OCI-LY7 (cell line): ENCODE results near the gene ATXN10.

Source experiments
- EZH2phosphoT487 ChIP-seq: fragments of 200-600 bp; sonication (generic); IDR thresholded peaks from 2 replicates; pipeline ENCODE4 v1.6.1; 2018; ENCODE audit warnings: low read depth, borderline replicate concordance, mild to moderate bottlenecking, mixed run types, antibody characterized with exemption, low read length, moderate library complexity, mixed read lengths
- TF ChIP-seq, protein P1 (sequence below): fragments of 200-600 bp; sonication (generic); conservative IDR thresholded peaks from 2 replicates; pipeline ENCODE4 v1.5.1; 2014; ENCODE audit warnings: mild to moderate bottlenecking, antibody characterized with exemption, low read length, moderate library complexity, mixed read lengths

DNA sequence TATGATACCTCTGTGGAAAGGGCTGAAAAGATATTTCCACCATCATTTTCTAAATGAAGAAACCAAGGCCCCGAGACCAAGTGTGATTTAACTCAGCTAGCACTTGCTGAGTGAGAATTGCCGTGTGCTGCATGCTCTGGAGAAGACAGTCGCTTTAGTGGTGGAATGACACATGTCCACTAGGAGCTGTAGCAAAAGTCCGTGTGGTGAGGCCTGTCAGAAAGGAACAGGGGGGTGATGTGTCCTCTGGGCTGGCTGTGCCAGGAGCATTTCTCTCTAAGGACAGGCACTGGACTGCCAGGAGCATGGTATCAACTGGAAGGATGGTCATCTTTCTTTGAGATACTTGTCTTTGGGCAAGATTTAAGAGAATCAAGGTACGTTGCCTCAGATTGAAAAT is 72.8 kb downstream of the ATXN10 start:
- TF ChIP-seq, protein P1, sequence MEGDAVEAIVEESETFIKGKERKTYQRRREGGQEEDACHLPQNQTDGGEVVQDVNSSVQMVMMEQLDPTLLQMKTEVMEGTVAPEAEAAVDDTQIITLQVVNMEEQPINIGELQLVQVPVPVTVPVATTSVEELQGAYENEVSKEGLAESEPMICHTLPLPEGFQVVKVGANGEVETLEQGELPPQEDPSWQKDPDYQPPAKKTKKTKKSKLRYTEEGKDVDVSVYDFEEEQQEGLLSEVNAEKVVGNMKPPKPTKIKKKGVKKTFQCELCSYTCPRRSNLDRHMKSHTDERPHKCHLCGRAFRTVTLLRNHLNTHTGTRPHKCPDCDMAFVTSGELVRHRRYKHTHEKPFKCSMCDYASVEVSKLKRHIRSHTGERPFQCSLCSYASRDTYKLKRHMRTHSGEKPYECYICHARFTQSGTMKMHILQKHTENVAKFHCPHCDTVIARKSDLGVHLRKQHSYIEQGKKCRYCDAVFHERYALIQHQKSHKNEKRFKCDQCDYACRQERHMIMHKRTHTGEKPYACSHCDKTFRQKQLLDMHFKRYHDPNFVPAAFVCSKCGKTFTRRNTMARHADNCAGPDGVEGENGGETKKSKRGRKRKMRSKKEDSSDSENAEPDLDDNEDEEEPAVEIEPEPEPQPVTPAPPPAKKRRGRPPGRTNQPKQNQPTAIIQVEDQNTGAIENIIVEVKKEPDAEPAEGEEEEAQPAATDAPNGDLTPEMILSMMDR, result no peak
- no peak for TF ChIP-seq EZH2phosphoT487
